ENCODE data around the gene ETV1.

GRCh38 chr7:13872709-13873108, 116.8 kb downstream of the ETV1 start:
- TF ChIP-seq FOXK2 (IDR thresholded peaks at IDR 0.05): no peak
- TF ChIP-seq FOXM1 (IDR thresholded peaks at IDR 0.05; ENCODE audit: borderline replicate concordance): no peak
- TF ChIP-seq, protein P1, sequence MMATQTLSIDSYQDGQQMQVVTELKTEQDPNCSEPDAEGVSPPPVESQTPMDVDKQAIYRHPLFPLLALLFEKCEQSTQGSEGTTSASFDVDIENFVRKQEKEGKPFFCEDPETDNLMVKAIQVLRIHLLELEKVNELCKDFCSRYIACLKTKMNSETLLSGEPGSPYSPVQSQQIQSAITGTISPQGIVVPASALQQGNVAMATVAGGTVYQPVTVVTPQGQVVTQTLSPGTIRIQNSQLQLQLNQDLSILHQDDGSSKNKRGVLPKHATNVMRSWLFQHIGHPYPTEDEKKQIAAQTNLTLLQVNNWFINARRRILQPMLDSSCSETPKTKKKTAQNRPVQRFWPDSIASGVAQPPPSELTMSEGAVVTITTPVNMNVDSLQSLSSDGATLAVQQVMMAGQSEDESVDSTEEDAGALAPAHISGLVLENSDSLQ (IDR thresholded peaks at IDR 0.05): no peak
